CD4-positive, alpha-beta T cell treated with Interleukin-2 at 100 ng/mL for 4 hours (primary cell): Measurements from ENCODE around the gene KDM4B.

ENCODE experiments used
- DNase-seq: peaks from one replicate; pipeline ENCODE4 v3.0.0-alpha.2; 2020; ENCODE audit warnings: low spot score

The KDM4B gene

DNA sequence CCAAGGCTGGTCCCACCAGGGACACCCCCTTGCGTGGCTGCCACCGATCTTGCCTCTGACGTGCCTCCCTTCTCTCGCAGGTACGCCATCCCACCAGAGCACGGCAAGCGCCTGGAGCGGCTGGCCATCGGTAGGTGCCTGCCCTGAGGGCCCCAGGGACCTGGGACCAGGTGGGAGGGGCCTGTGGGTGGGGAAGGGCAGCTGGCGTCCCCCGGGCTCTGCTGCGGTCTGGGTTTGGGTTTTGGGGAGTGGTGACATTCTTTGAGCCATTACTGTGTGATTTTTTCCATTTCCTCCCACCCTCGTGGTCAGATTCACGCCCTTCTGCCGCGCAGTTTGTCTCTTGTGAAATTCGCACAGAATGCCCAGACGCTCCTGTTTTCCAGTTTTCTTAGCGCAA lies 102.0 kb downstream of the KDM4B start:
- DNase-seq: no peak

DNA sequence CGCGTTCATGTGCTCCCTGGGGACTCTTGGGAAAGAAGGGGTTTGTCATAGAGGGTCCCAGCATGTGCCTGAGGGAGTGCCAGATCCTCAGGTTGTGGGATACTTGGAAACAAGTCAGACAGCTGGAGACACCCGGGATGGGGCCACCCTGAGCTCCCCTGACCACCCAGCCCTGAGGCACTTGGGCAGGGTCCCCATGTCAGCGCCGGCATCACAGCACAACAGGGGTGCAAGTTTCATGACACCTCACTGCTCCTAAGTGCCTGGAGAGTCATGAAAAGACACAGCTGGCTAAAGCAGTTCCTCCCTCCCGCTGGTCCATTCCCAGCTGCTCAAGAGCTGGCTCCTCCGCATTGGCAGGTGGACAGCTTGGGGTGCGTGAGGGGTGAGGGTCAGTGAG lies 102.7 kb downstream of the KDM4B start:
- DNase-seq: no peak

DNA sequence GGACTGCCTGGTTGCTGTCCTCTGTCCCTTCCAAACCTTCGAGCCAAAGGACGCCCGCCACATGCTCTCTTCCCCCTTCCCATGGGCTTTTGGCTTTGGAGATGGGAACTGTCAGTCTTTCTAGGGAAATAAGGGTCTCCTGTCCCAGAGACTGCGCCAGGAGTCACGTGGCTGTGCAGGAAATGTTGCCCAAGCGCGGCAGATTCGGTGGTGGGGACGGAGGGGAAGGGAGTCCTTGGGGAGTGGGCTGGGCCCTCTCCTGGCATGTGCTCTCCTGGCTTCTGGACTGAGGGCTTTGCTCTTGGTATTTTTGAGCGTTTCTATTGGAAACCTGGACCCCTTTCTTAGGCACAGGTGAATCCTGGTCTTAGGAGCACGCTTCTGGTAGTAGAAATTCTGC lies 103.2 kb downstream of the KDM4B start:
- no peak for DNase-seq

DNA sequence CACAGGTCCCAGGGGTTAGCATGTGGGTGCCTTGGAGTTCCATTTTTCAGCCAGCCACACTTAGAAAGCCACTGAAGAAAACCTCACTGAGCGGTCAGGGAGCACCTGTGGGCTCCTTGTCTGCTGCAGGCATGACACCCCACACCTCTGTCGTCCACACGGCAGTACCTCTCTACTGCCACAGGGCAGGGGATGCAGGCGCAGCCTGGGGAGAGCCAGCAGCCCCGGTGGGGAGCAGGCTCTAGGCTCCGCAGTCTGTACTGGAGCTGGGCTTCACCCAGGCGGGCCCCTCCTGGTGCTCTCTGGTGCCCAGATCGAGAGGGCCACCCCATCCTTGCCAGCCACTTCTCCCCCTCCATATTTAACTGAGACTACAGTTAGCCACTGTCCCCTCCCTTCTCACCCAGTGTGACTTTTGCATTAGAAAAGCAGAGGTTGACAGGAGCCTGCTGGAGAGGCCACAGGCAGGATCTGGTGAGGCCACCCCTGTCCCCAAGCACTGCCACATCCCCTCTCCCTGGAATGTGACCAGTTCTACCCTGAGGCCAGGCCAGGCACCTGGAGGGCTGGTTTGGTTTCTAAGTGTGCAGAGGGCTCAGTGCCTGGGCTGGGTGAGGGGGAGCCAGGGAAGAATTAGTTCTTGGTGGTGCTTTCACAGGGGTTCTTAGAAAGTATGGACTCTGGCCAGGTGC lies 104.4 kb downstream of the KDM4B start:
- no peak for DNase-seq

DNA sequence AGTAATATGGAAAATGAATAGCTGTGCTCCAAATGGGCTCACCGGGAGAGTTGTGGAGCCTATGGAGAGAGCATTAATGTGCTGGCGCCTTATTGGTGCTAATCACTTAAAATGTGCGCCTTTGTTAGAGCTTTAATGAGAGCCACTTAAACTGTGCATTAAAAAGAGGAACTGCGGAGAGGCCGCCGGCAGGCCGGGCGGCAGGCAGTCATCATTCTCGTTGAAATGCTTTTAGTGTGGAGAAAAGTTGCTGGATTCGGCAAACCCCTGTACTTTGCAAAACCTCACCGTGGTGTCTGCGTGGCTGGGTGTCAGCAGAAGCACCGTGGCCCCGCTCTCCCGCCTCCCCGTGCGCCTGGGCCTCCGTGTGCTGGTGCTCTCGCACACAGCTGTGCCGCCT lies 105.5 kb downstream of the KDM4B start:
- DNase-seq: no peak

DNA sequence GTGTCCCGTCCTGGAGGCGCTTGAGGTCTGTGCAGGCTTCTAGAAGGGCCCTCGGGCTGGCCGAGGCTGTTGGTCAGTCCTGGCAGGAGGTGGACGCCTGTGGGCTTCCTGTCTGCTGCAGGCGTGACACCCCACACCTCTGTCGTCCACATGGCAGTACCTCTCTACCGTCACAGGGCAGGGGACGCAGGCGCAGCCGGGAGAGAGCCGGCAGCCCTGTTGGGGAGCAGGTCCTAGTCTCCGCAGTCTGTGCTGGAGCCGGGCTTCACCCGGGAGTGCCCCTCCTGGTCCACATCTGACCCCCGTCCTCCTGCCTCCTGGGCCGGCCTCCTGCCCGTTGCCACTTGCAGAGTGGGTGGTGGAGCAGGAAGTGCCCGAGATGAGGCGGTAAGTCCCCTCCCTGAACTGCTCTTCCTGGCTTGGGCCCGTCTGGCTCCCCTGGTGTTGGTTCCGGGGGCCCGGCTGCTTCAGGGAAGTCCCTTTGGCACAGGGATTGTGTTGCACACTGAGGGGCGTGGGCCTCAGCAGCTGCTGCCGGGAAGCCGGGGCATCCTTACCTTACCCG lies 106.0 kb downstream of the KDM4B start:
- no peak for DNase-seq

DNA sequence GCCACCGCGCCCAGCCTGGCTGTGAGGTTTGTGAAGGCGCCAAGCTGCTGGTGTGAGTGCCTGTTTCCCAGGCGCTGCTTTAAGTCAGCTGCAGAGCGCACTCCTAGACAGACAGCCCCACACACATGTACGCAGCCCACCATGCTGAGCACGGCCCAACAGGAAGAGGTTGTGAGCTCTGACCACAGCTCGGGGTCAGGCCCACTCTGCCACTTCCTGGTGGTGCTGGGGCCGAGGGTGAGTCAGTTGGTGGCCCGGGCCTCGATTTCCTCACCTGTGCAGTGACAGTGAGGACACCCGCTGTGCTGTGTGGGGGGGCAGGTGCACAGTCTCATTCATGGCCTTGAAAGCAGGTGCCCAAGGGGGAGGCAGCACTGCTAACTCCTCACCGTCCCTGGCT lies 106.7 kb downstream of the KDM4B start:
- no peak for DNase-seq

DNA sequence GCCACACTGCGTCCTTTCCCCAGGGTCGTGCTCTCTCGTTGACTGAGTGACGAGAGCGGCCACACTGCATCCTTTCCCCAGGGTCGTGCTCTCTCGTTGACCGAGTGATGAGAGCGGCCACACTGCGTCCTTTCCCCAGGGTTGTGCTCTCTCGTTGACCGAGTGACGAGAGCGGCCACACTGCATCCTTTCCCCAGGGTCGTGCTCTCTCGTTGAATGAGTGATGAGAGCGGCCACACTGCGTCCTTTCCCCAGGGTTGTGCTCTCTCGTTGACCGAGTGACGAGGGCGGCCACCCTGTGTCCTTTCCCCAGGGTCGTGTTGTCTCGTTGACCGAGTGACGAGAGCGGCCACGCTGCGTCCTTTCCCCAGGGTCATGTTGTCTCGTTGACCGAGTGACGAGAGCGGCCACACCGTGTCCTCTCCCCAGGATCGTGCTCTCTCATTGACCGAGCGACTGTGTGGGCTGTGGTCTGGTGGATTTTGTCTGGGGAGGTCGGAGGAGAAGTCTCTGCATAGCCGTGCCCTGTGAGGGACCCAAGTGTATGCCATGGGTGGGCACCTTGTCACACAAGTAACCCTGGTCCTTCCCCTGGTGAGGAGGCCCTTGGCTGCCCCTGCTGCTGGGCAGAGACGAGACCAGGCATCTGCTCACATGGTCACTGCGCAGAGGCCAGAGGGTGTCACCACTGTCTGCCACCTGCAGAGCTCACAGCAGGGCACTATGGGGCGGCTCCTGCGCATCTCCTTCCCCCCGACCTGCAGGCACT lies 107.7 kb downstream of the KDM4B start:
- DNase-seq: no peak

DNA sequence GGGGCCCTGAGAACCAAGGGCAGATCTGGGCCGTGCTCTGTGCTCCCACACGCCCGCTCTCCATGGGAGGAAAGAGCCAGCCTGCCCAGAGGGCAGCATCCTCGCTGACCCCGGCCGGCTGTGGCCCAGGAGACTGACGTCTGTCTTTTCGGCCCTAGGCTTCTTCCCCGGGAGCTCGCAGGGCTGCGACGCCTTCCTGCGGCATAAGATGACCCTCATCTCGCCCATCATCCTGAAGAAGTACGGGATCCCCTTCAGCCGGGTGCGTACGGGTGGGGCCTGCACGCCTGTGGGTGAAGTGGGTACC lies 108.2 kb downstream of the KDM4B start:
- no peak for DNase-seq

DNA sequence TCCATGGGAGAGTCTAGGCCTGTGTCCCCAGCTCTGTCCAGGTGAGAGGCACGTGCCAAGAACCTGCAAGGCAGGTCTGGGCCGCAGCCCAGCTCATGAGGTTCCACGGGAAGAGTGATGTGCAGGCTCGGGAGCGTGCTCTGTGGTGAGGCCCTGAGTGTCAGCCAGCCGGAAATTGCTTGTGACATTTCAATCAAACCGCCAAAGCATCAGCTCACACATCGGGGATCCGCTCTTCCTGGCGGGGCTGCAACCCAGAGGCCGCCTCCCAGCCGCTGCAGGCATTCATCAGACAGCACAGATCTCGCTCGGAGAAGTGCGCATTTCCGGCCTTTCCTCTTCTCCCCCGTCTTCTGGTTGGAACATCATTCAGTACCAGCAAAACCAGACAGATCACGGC lies 109.3 kb downstream of the KDM4B start:
- DNase-seq: peak; percentile 20

DNA sequence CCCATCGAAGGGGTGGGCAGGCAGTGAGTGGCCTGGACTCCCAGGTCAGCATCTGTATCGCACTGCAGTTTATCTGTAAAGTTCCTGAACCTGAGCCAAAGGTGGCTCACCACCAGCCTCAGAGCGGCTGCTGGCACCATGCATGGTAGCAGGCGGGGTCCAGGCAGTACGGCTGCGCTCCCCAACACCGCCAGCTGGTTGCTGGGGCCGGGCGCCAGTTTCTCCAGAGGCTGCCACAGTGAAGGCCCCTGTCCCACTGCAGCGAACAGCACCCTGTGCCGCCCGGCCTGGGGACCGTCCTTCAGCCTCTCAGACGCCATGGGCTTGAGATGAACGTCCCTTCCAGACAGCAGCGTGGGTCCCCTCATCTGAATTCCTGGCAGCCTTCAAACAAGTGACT lies 109.8 kb downstream of the KDM4B start:
- DNase-seq: no peak

DNA sequence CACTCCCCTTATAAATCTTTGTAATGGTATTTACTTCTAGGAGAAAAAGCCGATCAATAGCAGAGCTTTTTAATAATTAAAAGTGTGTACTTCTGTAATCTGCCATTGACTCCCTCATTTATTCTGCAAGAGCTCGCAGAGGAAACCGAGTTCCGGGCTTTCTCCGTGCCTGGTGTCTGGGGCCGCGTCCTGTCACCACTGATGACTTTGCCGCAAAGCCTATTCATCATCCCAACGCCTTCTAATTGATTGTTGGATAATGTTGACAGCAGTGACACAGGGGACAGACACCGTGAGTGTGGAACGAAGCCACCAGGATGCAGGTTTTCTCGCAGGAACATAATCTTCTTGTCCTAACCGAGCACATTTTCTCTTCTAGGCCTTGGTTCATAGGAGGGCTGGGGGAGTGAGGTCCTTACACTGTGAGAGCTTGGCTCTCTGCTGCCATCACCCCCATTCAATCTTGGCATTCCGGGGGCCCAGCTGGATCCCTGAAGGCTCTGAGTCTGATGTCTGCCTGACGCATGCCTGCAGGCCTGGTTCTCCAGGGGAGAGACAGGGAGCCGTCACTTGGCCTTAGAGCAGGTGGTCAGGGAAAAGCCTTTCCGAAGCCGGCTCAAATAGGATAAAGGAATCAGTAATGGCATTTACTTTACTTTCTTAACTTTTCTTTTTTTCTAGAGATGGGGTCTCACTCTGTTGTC lies 110.3 kb downstream of the KDM4B start:
- DNase-seq: no peak

DNA sequence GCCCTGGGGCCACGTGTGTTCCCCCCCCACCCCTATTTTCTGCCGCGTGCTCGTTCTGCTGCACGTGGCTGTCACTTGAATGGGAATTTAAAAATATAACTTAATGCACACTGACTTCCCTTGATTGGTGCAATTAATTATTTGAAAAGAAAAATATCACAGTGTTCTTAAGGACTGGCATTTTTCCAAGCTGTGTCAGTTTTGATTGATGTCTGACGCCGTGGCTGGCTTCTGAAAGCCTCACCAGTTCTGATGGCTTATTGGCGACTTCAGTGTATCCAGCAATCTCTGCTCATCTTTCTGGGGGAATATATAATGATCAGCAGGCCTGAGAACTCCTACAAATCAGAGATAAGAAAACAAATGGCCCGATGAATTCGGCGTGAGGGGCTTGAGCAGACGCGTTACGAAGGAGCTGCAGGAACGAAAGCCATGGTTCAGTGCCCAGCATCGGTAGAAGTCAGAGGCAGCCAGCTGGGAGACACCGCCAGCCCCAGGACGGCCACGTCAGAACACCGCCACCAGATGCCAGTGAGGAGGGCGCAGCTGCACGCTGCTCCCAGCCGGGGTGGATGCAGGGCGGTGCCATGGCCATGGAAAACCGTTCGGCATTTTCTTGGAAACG lies 111.2 kb downstream of the KDM4B start:
- DNase-seq: no peak

DNA sequence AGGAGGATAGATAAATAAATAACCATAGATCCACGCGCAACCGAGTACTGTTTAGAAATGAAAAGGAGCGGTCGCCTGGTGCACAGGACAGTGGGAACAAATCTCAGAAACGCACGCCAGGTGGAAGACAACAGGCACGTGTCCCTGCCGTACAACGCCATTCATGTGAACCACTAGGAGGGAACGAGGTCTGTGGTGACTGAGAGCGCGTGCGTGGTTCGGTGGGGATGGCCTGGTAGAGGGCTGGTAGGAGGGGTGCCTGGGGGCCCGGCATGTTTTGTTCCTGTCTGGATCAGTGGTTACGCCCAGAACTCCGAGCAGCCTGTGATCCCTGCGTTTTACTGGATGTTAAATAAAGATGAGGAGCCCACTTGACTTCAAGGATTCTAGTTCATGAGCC lies 111.9 kb downstream of the KDM4B start:
- DNase-seq: no peak

DNA sequence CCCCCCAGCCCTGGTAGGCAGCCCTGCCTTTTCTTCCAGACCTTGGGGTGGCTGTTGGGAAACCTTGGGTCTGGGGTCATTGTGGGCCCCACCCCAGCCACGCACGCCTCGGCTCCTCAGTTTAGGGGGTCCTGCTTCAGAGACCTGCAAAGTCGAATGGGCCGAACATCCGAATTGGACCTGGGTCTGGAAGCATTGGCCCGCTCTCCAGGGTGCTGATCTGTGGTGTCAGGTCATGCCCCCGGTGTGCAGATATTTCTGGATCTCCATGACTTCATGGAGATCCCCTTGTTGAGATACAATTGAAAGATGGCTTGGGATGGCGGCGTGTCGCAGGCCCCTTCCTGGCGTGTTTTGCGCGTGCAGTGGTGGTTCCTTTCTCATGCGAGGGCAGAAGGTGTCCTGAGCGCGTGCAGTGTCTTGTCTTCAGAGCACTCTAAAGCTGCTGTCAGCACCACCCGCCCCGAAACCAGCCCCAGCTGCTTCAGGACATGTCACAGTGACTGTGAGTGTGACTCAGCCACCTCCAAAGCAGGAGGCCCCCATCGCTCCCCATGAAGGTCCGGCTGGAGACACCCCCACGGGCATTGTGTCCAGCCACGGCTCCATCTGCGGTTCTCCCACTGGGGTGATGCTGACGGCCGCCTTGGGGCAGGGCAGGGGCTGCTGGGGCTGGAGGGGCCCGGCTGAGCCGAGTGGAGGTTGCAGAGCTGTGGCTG lies 112.7 kb downstream of the KDM4B start:
- no peak for DNase-seq

DNA sequence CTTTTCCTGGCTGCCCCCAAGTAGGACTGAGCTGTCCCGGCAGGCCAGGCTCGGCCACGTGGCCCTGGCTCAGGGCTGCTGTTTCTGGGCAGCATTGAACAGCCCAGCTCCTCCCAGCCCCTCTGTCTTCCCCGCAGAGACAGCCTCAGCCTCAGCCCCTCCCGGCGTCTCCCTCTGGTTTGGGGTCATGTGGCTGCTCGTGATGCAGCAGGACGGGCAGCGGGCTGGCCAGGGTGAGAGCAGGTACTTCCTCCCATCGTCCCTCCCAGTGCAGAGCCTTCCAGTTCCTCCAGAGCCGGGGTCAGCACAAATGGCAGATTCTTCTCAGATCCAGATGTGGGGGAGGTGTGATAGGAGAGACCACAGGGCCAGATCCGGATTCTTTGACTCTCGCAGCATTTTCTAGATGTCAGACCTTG lies 114.6 kb downstream of the KDM4B start:
- DNase-seq: no peak

DNA sequence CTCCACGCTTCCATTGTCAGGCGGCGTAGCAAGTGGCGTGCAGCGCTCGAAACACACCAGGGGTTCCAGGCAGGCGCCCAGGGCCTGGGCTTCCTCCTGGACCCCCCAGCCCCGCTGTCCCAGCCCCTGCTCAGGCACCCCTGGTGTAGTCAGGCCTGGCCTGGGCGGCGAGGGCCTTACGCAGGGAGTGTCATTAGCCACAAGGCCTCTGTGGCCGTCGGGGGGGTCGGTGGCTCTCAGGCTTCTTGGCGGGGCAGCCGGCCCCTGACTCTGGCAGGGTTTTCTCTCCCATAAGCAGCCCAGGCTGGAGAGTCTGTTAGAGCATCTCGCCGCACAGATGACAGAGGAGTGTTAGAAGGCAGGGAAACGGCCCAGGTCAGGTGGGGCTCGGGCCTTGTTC lies 116.7 kb downstream of the KDM4B start:
- DNase-seq: no peak

DNA sequence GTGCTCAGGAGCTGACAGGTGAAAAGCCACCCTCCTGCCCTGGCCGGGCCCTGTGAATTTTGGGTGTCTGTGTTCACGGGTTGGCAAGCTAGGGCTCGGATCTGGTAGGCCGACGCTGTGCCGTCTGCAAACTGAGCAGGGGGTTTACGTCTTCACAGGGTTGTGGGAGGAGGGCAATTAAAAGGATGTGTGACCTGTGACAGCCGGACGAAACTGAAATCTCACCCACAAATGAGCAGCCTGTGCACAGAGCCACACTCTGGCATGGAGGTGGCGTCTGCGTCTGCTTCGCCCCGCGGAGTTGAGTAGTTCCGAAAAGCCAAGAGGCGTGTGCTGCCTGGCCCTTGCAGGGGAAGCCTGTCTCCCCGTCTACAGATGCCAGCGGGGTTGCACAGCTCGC lies 117.3 kb downstream of the KDM4B start:
- DNase-seq: peak; percentile 12

DNA sequence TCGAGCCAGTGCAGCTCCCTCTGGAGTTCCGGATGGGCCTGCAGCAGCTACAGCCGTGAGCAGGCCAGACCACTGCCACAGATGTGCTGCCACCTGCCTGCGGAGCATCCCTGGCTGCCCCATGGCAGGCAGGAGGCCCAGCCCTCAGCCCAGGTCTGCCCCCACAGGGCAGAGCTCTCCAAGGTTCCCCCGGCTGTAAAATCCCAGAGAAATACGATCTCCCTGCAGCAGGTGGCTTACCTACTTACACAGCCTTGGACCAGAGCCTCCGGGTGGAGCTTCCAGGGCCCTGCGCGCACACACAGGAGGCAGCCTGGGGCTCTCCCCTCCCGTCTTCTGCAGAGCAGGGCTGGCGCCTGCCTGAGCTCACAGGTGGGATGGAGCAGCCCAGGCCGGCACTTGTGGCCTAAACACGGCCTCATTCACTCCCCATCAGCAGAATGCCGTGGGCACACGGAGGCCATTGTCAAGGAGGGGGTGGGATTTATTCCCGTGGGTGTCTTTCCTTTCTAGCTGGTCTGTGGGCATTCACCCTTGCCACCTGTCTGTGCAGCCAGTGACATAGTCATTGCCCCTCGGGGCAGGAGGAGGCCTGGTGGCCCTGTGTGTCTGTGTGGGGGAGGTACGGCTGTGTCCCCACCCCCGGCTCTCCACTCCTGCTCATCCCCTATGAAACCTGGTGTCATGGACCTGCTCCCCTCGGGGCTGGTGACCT lies 118.0 kb downstream of the KDM4B start:
- no peak for DNase-seq

DNA sequence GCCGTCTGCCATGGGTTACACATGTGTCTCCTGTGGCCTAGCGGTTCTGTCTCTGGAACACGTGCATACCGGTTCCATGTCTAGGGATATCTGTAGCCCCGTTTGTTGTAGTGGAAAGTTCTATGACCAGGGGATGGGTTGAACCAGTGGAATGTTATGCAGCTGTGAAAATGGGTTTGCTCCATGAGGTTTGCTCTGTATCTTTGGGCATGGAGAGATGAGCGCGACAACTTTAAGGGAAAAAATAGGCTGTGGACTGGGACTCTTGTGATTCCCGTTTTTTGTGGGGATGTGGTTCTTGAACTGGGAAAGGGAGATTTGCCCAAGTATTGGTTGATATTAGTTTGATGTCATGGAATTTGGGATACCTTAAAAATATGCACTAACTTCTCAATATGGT lies 120.4 kb downstream of the KDM4B start:
- no peak for DNase-seq

DNA sequence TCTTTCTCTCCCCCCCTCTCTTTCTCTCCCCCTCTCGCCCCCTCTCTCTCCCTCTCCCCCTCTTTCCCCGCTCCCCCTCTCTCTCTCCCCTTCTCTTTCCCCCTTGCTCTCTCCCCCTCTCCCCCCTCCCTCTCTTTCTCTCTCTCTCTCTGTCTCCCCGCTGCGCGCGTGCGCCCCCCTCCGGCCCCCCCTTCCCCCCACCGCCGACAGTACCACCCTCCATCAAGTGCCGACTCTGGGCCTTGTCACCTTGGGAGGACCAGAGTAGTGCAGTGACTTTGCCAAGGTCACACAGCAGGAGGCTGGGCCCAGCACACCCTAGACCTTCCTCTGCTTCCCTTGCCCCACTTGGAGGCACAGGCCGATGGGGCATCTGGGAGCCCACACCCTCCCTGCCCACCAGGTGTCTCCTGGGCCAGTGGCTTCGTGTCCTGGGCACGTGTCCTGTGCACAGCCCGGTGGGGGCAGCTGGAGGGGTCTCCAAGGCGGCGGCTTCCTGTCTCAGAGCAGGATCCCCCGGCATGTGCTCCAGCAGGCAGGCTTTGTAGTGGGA lies 121.6 kb downstream of the KDM4B start:
- no peak for DNase-seq
